Esophagus muscularis mucosa (tissue), 3 donors: ENCODE measurements around the gene STARD13.

Source experiments
- EP300 ChIP-seq: sonication (generic); formaldehyde crosslinking; IDR thresholded peaks from one replicate; pipeline ENCODE4 v1.6.1; 2017; ENCODE audit warnings: antibody characterized with exemption
- TF ChIP-seq, protein P1 (sequence below), 3 experiments: fragments of 200-600 bp in 2 of 3; fragments of 450-650 bp in 1 of 3; sonication (generic) in 2 of 3; IDR thresholded peaks; one replicate each; pipeline ENCODE4 v1.5.1; 2017 to 2019; ENCODE audit warnings: antibody characterized with exemption in 3 of 3, mild to moderate bottlenecking in 2 of 3, moderate library complexity in 1 of 3

GRCh38 chr13:33195693-33196464, 89.7 kb downstream of the STARD13 start:
- TF ChIP-seq, protein P1, sequence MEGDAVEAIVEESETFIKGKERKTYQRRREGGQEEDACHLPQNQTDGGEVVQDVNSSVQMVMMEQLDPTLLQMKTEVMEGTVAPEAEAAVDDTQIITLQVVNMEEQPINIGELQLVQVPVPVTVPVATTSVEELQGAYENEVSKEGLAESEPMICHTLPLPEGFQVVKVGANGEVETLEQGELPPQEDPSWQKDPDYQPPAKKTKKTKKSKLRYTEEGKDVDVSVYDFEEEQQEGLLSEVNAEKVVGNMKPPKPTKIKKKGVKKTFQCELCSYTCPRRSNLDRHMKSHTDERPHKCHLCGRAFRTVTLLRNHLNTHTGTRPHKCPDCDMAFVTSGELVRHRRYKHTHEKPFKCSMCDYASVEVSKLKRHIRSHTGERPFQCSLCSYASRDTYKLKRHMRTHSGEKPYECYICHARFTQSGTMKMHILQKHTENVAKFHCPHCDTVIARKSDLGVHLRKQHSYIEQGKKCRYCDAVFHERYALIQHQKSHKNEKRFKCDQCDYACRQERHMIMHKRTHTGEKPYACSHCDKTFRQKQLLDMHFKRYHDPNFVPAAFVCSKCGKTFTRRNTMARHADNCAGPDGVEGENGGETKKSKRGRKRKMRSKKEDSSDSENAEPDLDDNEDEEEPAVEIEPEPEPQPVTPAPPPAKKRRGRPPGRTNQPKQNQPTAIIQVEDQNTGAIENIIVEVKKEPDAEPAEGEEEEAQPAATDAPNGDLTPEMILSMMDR (IDR thresholded peaks at IDR 0.05), result no peak
- no peak for TF ChIP-seq EP300
